ENCODE data around the gene IL34.

The IL34 gene

GRCh38 chr16:70646260-70647241 lies at the start of gene IL34:
IL34 (plus strand) TSS chr16:70646559; CDS start chr16:70646948, 389 bp downstream.
- Histone ChIP-seq H3K79me2 (ENCODE audit: insufficient read depth, low read length) (no peaks in the 10 kb centered on the region), H3K27me3 (ENCODE audit: low read length) (no peaks in the 10 kb centered on the region), H3K36me3 (ENCODE audit: low read length) (no peaks in the 10 kb centered on the region), H4K20me1 (ENCODE audit: low read depth, low read length) (no peaks in the 10 kb centered on the region), H3K9ac (ENCODE audit: low read length) (no peak within 1 kb of the TSS), H2AFZ (ENCODE audit: low read depth, low read length, severe bottlenecking) (no peak within 1 kb of the TSS), H3K4me2 (ENCODE audit: low read depth, low read length, poor library complexity, severe bottlenecking) (no peak within 1 kb of the TSS), H3K27ac (ENCODE audit: low read depth, low read length) (no peak within 1 kb of the TSS), H3K4me3 (ENCODE audit: insufficient read depth, low read length, poor library complexity, severe bottlenecking) (no peak within 1 kb of the TSS), H3K9me2 (replicated peaks; ENCODE audit: insufficient read depth, low read length) (no peaks in the 10 kb centered on the region), H3F3A (ENCODE audit: insufficient read depth) (no peaks in the 10 kb centered on the region), H3K9me3 (ENCODE audit: insufficient read depth, low read length) (no peaks in the 10 kb centered on the region)
- TF ChIP-seq CTCF (IDR thresholded peaks at IDR 0.05; ENCODE audit: insufficient read depth, low read length, poor library complexity, severe bottlenecking): no peak
- no peak for TF ChIP-seq EZH2phosphoT487 (conservative IDR thresholded peaks at IDR 0.05; ENCODE audit: low read length)

- Histone ChIP-seq H3K4me3 (ENCODE audit: insufficient read depth, low read length, poor library complexity, severe bottlenecking) (no peak overlapping the region), H3K27me3 (ENCODE audit: low read length) (no peaks in the 10 kb centered on the region), H3K4me2 (ENCODE audit: low read depth, low read length, poor library complexity, severe bottlenecking) (no peak overlapping the region), H3K27ac (ENCODE audit: low read depth, low read length) (no peak overlapping the region), H4K20me1 (ENCODE audit: low read depth, low read length) (no peaks in the 10 kb centered on the region), H3K9ac (ENCODE audit: low read length) (no peak overlapping the region), H3K36me3 (ENCODE audit: low read length) (no peaks in the 10 kb centered on the region), H2AFZ (ENCODE audit: low read depth, low read length, severe bottlenecking) (no peak overlapping the region), H3F3A (ENCODE audit: insufficient read depth) (no peaks in the 10 kb centered on the region), H3K79me2 (ENCODE audit: insufficient read depth, low read length) (no peaks in the 10 kb centered on the region), H3K9me3 (ENCODE audit: insufficient read depth, low read length) (no peaks in the 10 kb centered on the region), H3K9me2 (replicated peaks; ENCODE audit: insufficient read depth, low read length) (no peaks in the 10 kb centered on the region)
- TF ChIP-seq CTCF (IDR thresholded peaks at IDR 0.05; ENCODE audit: insufficient read depth, low read length, poor library complexity, severe bottlenecking): no peak
- TF ChIP-seq EZH2phosphoT487 (conservative IDR thresholded peaks at IDR 0.05; ENCODE audit: low read length): no peak
Observed at GRCh38 chr16:70597135-70597835, 49.1 kb upstream of the IL34 start.

DNA sequence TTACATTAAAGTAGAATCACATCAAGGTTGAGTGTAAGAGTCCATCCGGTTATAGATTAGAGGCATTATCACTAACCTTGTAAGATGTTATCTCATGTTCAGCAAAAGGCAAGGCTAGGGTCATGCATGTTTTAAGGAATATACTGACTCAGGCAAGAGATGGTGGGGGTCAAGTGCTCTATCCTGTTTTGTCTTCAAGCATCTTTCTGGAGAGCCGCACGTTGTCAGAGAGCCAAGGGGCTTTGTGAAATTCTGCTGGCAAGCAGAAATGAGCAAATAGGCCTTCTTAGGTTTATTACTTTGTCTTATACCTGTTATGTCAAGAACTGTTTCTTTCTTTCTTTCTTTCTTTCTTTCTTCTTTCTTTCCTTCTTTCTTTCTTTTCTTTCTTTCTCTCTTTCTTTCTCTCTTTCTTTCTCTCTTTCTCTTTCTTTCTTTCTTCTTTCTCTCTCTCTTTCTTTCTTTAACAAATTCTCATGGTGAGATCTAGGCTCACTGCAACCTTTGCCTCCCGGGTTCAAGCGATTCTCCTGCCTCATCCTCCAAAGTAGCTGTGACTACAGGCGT lies 47.3 kb upstream of the IL34 start:
- Histone ChIP-seq H3K27ac (ENCODE audit: low read depth, low read length) (no peak overlapping the region), H3K9me2 (replicated peaks; ENCODE audit: insufficient read depth, low read length) (no peaks in the 10 kb centered on the region), H3K79me2 (ENCODE audit: insufficient read depth, low read length) (no peaks in the 10 kb centered on the region), H3K27me3 (ENCODE audit: low read length) (no peaks in the 10 kb centered on the region), H2AFZ (ENCODE audit: low read depth, low read length, severe bottlenecking) (no peak overlapping the region), H4K20me1 (ENCODE audit: low read depth, low read length) (no peaks in the 10 kb centered on the region), H3K9me3 (ENCODE audit: insufficient read depth, low read length) (no peaks in the 10 kb centered on the region), H3F3A (ENCODE audit: insufficient read depth) (no peaks in the 10 kb centered on the region), H3K4me2 (ENCODE audit: low read depth, low read length, poor library complexity, severe bottlenecking) (no peak overlapping the region), H3K9ac (ENCODE audit: low read length) (no peak overlapping the region), H3K36me3 (ENCODE audit: low read length) (no peaks in the 10 kb centered on the region), H3K4me3 (ENCODE audit: insufficient read depth, low read length, poor library complexity, severe bottlenecking) (no peak overlapping the region)
- TF ChIP-seq CTCF (IDR thresholded peaks at IDR 0.05; ENCODE audit: insufficient read depth, low read length, poor library complexity, severe bottlenecking): no peak
- no peak for TF ChIP-seq EZH2phosphoT487 (conservative IDR thresholded peaks at IDR 0.05; ENCODE audit: low read length)

Measured in SU-DHL-6 (cell line).